ACC112 (cell line): ENCODE measurements around the gene POLR3B.
A peak's percentile ranks its signal among the peaks of the same experiment; 100 is the strongest.

ENCODE experiments used
- H2AFZ ChIP-seq: fragments of 200-600 bp; sonication (generic); one replicate; pipeline ENCODE4 v1.6.0; 2017; ENCODE audit warnings: antibody characterized with exemption, low read length; ENCODE audit not compliant: unreplicated experiment
- H3K27ac ChIP-seq: fragments of 200-600 bp; sonication (generic); 2 replicates; pipeline ENCODE4 v1.5.1; 2014; ENCODE audit warnings: low read depth, mild to moderate bottlenecking, antibody characterized with exemption, low read length, moderate library complexity
- H3K27me3 ChIP-seq: fragments of 200-600 bp; sonication (generic); 2 replicates; pipeline ENCODE4 v1.6.1; 2014; ENCODE audit warnings: mild to moderate bottlenecking, antibody characterized with exemption, low read length, moderate library complexity, mixed read lengths; ENCODE audit not compliant: insufficient read depth
- H3K36me3 ChIP-seq: fragments of 200-600 bp; sonication (generic); 2 replicates; pipeline ENCODE4 v1.6.1; 2016; ENCODE audit warnings: mild to moderate bottlenecking, antibody characterized with exemption, low read length, moderate library complexity, mixed read lengths; ENCODE audit not compliant: insufficient read depth
- H3K4me1 ChIP-seq: fragments of 200-600 bp; sonication (generic); one replicate; pipeline ENCODE4 v1.6.1; 2016; ENCODE audit warnings: low read length, mixed read lengths; ENCODE audit not compliant: insufficient read depth, unreplicated experiment, control insufficient read depth
- H3K4me3 ChIP-seq: fragments of 200-600 bp; sonication (generic); 2 replicates; pipeline ENCODE4 v1.5.1; 2014; ENCODE audit warnings: mild to moderate bottlenecking, low read depth, low read length
- H3K79me2 ChIP-seq: fragments of 200-600 bp; sonication (generic); one replicate; pipeline ENCODE4 v1.6.0; 2016; ENCODE audit warnings: low read length; ENCODE audit not compliant: control insufficient read depth, unreplicated experiment, insufficient read depth

Gene POLR3B

DNA sequence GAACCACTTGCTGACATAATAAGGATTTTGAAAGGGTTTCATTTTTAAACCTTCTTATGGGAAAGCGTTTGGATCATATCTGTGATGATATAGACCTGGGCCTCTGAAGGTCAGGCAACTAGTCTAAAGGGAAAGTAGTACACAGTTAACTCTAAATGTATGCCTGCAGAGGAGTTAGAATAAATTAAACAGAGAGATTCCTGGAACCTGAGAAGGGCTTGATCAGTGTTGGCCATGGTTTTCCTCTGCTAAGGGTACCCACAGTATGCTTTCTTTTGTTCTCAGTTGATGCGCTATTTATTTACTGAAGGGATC, 14.4 kb upstream of the POLR3B start:
- Histone ChIP-seq H3K27ac (peak overlapping the region; percentile 59), H3K4me3 (peak overlapping the region; percentile 69), H2AFZ (peak overlapping the region; percentile 55), H3K79me2 (no peaks in the 10 kb centered on the region), H3K36me3 (no peaks in the 10 kb centered on the region), H3K4me1 (peaks cover 11% of the 10 kb centered on the region), H3K27me3 (no peaks in the 10 kb centered on the region)

DNA sequence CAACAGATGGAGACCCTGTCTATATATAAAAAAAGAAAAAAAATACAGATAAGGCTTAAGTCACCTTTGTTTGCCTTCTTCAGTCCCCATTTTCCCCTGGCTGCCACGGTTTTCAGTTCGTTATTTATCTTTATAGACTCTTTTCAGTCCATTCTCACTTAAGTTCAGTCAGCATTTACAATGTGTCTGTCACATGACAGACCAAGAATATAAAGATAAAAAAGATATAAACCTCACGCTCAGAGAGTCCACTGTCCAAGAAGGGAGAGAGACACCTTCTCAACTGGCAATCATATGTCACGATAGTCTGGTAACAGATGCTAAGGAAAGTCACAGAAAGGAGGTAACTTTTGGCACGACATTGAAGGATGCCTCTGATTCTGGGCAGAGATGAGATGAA, 13.4 kb upstream of the POLR3B start:
- Histone ChIP-seq H3K36me3 (no peaks in the 10 kb centered on the region), H3K4me3 (no peak overlapping the region), H3K4me1 (peaks cover 11% of the 10 kb centered on the region), H3K27me3 (no peaks in the 10 kb centered on the region), H3K27ac (no peak overlapping the region), H2AFZ (no peak overlapping the region), H3K79me2 (no peaks in the 10 kb centered on the region)

DNA sequence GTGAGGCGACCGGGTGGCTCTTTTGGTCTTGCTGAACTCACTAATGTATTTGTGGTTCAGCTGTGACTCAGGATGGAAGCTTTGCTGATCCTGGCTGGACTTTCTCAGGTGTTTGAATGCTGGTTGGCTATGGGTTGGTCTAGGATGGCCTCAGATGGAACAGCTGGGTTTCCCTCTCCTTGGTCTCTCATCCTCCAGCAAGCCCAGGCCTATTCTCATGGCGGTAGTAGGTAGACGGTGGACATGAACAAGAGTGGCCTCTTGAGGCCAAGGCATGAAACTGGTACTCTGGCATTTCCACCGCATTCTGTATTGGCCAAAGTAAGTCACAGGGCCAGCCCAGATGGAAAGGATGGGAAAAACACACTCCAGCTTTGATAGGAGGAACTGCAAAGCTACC, 11.8 kb upstream of the POLR3B start:
- Histone ChIP-seq H3K36me3 (no peaks in the 10 kb centered on the region), H3K79me2 (no peaks in the 10 kb centered on the region), H2AFZ (no peak overlapping the region), H3K4me3 (no peak overlapping the region), H3K4me1 (peaks cover 11% of the 10 kb centered on the region), H3K27me3 (no peaks in the 10 kb centered on the region), H3K27ac (no peak overlapping the region)

DNA sequence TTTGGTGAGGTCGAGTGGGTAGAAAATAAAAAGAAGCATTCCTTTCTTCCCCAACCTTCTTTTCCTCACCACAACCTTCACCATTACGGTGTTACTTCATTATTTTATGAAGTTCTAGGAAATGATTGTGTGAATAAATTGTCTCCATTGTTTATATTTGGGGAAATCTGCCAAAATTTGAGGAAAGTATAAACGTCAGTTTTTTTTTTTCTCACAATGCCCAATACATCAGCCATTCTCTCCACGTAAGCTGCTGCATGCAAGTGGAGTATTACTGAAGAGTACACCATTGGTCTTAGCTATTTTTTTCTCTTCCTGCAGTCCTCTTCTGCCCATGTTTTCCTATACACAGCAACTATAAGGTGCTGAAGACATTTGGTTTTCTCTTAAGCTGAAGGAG, 9.1 kb upstream of the POLR3B start:
- H3K27ac ChIP-seq = no peak overlapping the region
- no peak overlapping the region for H3K4me3 ChIP-seq
- no peak overlapping the region for H2AFZ ChIP-seq
- H3K36me3 ChIP-seq = no peaks in the 10 kb centered on the region
- H3K79me2 ChIP-seq = no peaks in the 10 kb centered on the region
- H3K27me3 ChIP-seq = no peaks in the 10 kb centered on the region
- peaks cover 1% of the 10 kb centered on the region for H3K4me1 ChIP-seq

DNA sequence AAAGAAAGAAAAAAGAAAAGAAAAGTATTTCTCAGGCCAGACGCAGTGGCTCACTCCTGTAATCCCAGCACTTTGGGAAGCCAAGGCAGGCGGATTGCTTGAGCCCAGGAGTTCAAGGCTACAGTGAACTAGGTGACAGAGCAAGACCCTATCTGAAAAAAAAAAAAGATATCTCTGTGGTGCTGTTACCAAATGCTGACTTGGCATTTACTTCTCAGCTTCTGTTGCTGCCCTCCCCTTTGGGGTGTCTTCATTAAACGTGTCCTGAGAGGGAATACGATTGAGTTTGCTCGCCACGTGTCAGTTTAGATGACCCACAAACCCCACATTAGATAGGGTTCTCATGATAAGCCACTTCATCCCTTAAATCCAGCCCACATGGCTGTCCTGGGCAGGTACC, 4.4 kb upstream of the POLR3B start:
- no peak overlapping the region for H3K4me3 ChIP-seq
- H3K36me3 ChIP-seq = no peaks in the 10 kb centered on the region
- peaks cover 6% of the 10 kb centered on the region for H3K4me1 ChIP-seq
- no peak overlapping the region for H3K27ac ChIP-seq
- no peaks in the 10 kb centered on the region for H3K27me3 ChIP-seq
- H2AFZ ChIP-seq = no peak overlapping the region
- H3K79me2 ChIP-seq = no peaks in the 10 kb centered on the region

DNA sequence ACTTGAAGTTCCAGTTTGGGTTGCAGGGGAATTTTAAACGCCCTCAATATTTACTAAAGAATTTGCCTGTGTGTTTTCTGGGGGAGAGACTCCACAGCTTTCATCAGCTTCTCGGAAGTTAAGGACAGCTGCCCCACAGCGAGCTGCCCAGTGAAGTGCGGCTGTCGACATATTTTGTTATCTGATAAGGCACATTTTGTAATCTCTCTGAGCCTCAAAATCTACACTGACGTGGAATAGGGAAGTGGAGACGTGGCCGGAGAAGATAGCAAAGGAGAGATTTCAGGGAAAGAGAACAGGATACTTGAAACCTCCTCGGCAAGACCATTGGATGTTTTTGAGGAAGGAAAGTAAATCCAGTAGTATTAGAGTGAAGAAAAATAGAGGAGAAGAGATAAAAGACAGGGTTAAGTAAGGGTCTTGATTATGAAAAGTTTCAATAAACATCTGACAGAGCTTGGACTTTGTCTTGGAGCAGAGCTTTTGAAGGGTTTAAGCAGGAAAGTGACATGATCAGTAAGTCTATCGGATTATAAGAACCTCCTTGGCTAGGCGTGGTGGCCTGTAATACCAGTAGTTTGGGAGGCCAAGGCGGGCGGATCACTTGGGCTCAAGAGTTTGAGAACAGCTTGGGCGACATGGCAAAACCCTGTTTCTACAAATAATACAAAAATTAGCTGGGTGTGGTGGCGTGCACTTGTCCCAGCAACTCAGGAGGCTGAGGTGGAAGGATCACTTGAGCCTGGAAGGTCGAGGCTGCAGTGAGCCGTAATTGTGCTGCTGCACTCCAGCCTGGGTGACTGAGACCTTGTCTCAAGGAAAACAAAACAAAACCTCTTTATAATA, 1.1 kb downstream of the POLR3B start:
- Histone ChIP-seq H3K27me3 (no peaks in the 10 kb centered on the region), H2AFZ (peak overlapping the region; percentile 62), H3K4me3 (peak overlapping the region; percentile 94), H3K79me2 (peaks cover 24% of the 10 kb centered on the region), H3K27ac (peak overlapping the region; percentile 80), H3K4me1 (peaks cover 12% of the 10 kb centered on the region), H3K36me3 (no peaks in the 10 kb centered on the region; the same call in 1 of the 2 replicates)

DNA sequence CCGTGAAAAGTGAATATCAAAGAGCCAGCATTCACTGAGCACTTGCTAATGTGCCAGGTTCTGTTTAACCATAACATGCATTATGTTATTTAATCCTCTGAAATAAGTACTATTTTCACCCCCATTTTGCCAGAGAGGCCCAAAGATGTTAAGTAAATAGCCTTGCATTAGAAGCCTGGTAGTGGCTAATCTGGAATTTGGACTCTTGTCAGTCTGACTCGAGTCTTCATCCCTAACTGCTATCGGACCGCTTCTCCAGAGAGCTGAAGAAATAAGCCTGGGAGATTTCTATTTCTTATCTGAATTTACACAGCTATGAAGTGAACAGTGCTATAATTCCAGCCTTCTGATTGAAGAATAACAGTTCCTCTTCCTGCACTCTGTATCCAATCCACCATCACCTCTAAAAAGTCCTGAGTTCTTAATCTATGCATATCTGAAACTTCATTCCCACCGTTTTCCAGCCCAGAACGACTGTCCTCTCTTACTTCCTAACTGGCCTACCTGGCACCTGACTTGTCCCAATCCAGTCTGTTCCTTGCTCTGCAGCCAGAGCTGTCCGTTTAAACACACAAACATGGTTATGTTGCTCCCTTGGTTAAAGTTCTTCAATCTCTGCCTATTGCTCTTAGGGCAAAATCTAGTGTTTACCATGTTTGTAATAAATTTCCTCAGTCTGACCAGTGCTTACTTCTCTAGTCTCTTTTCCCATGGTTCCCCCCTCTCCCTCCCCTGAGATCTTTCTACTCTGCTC, 2.3 kb downstream of the POLR3B start:
- no peak overlapping the region; the same call in 1 of the 2 replicates for H3K4me3 ChIP-seq
- H3K27me3 ChIP-seq = no peaks in the 10 kb centered on the region
- H3K4me1 ChIP-seq = peaks cover 12% of the 10 kb centered on the region
- H3K79me2 ChIP-seq = peaks cover 24% of the 10 kb centered on the region
- no peak overlapping the region for H3K27ac ChIP-seq
- no peak overlapping the region for H2AFZ ChIP-seq
- H3K36me3 ChIP-seq = peaks cover 5% of the 10 kb centered on the region; the same call in 1 of the 2 replicates

DNA sequence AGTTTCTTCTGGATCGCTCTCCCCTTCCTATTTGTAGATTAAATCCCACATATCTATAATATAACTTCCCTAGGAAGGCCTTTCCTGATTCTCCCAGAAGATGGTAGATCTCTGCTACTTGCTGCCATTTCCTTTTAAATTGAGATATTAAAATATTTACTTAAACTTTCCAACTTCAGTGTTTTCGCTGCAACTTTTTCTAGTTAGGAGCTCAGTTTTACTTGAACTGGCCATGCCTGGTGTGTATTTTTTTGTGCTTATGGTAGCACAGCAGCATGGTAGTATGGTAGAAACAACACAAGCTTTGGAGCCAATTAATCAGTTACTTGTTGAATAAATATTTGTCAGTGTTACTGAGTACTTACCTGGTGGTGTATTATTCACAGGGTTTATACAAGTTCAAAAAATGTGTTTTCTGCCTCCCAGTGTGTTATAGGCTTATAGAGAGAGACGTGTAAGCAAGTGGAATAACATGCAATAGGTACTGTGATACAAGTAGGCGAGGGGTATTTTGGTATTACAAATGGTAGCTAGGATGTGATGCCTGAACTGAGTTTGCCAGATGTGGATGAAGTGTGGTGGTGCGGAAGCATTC, 2.9 kb downstream of the POLR3B start:
- Histone ChIP-seq H3K36me3 (peaks cover 5% of the 10 kb centered on the region; the same call in 1 of the 2 replicates), H3K27me3 (no peaks in the 10 kb centered on the region), H3K27ac (no peak overlapping the region), H2AFZ (no peak overlapping the region), H3K79me2 (peaks cover 24% of the 10 kb centered on the region), H3K4me3 (no peak overlapping the region), H3K4me1 (peaks cover 12% of the 10 kb centered on the region)

DNA sequence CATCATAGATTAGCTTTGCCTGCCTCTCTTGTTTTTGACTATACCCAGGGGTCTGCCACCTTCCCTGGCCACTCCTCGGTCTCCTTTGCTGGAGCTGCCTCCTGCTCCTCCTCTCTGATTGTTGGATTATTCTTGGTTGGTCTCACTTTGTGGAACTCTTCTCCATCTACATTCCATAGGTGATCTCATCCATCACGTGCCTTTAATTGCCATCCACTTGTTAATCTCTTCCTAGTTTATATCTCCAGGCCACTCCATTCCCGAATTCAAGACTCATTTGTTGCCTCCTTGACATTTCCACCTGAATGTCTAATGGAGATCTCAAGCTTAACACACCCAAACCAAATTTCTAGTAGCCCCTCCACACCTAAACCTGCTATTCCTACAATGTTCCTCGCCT, 5.4 kb downstream of the POLR3B start:
- no peak overlapping the region for H3K27ac ChIP-seq
- peaks cover 24% of the 10 kb centered on the region for H3K79me2 ChIP-seq
- H2AFZ ChIP-seq = no peak overlapping the region
- peaks cover 6% of the 10 kb centered on the region for H3K4me1 ChIP-seq
- H3K27me3 ChIP-seq = no peaks in the 10 kb centered on the region
- peaks cover 7% of the 10 kb centered on the region for H3K36me3 ChIP-seq
- no peak overlapping the region for H3K4me3 ChIP-seq

DNA sequence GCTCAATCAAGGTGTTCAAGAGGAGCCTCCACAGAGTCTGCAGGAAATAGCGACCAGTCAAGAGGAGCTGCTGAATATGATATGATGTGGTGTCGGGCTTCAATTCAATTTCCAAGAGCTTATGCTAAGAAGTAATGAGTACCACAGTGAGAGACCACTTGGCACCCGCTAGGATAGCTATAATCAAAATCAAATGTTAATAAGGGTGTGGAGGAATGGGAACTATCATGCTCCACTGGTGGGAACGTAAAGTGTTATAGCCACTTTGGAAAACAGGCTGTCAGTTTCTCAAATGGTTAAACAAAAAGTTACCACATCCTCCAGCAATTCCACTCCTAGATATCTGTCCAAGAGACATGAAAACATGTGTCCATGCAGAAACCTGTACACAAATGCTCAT, 6.7 kb downstream of the POLR3B start:
- H3K27me3 ChIP-seq = no peaks in the 10 kb centered on the region
- H2AFZ ChIP-seq = no peak overlapping the region
- H3K27ac ChIP-seq = no peak overlapping the region
- no peak overlapping the region for H3K4me3 ChIP-seq
- H3K4me1 ChIP-seq = peaks cover 7% of the 10 kb centered on the region
- peaks cover 16% of the 10 kb centered on the region for H3K79me2 ChIP-seq
- peaks cover 7% of the 10 kb centered on the region for H3K36me3 ChIP-seq
